ENCODE measurements around the gene CFAP61.

CFAP61 gene

DNA sequence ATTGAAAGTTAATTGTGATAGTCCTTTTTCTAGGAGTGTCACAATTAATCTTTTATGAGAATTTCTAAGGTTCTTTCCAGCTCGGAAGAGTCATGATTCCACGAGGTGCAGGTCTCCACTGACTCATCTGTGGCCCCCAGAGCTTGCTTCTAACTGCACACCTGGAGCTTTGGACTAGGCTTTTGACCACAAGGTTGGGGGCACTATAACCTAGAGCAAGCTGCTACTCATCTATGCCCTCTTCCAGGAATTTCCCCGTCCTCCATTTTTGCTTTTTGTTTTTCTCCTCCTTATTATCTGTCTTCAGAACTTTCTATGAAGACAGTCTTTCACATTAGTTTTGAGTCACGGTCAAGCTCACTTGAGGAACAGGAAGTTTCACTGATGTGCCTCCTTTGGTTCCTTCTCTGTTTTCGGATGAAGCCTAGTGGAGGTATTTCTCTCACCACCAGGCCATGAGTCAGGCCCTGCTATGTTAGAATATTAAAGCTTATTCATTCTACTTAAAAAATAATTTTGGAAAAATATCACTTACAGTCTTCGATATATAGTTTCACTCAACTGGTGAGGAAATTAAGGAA lies 196.4 kb downstream of the CFAP61 start:
- Histone ChIP-seq H3K36me3 (ENCODE audit: control insufficient read depth in 2 of 2, insufficient read depth in 1 of 2, low read length in 2 of 2) (no peaks in the 10 kb centered on the region), H3K4me1 (ENCODE audit: control insufficient read depth, insufficient read depth, low read length) (no peaks in the 10 kb centered on the region), H3K4me3 (ENCODE audit: low read depth, low read length) (no peak overlapping the region), H3K27ac (ENCODE audit: extremely low read depth, low read depth, low read length) (no peak overlapping the region), H3K9me3 (ENCODE audit: control insufficient read depth, insufficient read depth, low read depth, low read length) (no peaks in the 10 kb centered on the region)
- TF ChIP-seq ZNF404 (tag by site-specific recombination; IDR thresholded peaks at IDR 0.05) (no peak), ZNF426 (tag by site-specific recombination; IDR thresholded peaks at IDR 0.05) (no peak), KLF10 (tag by site-specific recombination; IDR thresholded peaks at IDR 0.05) (no peak), ZNF785 (tag by site-specific recombination; IDR thresholded peaks at IDR 0.05) (no peak), ZNF140 (tag by site-specific recombination; IDR thresholded peaks at IDR 0.05) (no peak), OVOL3 (tag by site-specific recombination; IDR thresholded peaks at IDR 0.05) (no peak), ZNF19 (tag by site-specific recombination; IDR thresholded peaks at IDR 0.05; ENCODE audit: low read depth) (no peak), HOXA7 (CRISPR knock-in tag; IDR thresholded peaks at IDR 0.05; ENCODE audit: borderline replicate concordance) (no peak), ZNF214 (tag by site-specific recombination; IDR thresholded peaks at IDR 0.05; ENCODE audit: borderline replicate concordance) (no peak), ZNF112 (tag by site-specific recombination; IDR thresholded peaks at IDR 0.05) (no peak), ZNF626 (tag by site-specific recombination; IDR thresholded peaks at IDR 0.05) (no peak), GLI4 (tag by site-specific recombination; IDR thresholded peaks at IDR 0.05) (no peak), ZNF341 (tag by site-specific recombination; IDR thresholded peaks at IDR 0.05; ENCODE audit: low read depth) (no peak), ZNF132 (tag by site-specific recombination; IDR thresholded peaks at IDR 0.05; ENCODE audit: borderline replicate concordance) (no peak), KLF1 (tag by site-specific recombination; IDR thresholded peaks at IDR 0.05) (no peak), RBAK (tag by site-specific recombination; IDR thresholded peaks at IDR 0.05) (no peak), ZFP3 (tag by site-specific recombination; IDR thresholded peaks at IDR 0.05; ENCODE audit: low read depth) (no peak)
- TF ChIP-seq, protein P1, sequence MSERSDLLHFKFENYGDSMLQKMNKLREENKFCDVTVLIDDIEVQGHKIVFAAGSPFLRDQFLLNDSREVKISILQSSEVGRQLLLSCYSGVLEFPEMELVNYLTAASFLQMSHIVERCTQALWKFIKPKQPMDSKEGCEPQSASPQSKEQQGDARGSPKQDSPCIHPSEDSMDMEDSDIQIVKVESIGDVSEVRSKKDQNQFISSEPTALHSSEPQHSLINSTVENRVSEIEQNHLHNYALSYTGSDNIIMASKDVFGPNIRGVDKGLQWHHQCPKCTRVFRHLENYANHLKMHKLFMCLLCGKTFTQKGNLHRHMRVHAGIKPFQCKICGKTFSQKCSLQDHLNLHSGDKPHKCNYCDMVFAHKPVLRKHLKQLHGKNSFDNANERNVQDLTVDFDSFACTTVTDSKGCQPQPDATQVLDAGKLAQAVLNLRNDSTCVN (tag by site-specific recombination; optimal IDR thresholded peaks at IDR 0.05), result no peak
- TF ChIP-seq, protein P2, sequence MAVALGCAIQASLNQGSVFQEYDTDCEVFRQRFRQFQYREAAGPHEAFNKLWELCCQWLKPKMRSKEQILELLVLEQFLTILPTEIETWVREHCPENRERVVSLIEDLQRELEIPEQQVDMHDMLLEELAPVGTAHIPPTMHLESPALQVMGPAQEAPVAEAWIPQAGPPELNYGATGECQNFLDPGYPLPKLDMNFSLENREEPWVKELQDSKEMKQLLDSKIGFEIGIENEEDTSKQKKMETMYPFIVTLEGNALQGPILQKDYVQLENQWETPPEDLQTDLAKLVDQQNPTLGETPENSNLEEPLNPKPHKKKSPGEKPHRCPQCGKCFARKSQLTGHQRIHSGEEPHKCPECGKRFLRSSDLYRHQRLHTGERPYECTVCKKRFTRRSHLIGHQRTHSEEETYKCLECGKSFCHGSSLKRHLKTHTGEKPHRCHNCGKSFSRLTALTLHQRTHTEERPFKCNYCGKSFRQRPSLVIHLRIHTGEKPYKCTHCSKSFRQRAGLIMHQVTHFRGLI (tag by site-specific recombination; IDR thresholded peaks at IDR 0.05), result no peak
- TF ChIP-seq, protein P3, sequence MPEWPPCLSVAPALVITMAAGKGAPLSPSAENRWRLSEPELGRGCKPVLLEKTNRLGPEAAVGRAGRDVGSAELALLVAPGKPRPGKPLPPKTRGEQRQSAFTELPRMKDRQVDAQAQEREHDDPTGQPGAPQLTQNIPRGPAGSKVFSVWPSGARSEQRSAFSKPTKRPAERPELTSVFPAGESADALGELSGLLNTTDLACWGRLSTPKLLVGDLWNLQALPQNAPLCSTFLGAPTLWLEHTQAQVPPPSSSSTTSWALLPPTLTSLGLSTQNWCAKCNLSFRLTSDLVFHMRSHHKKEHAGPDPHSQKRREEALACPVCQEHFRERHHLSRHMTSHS (tag by site-specific recombination; IDR thresholded peaks at IDR 0.05), result no peak
- CTCF ChIA-PET, result no interaction called here
- POLR2A ChIA-PET, result no interaction called here

DNA sequence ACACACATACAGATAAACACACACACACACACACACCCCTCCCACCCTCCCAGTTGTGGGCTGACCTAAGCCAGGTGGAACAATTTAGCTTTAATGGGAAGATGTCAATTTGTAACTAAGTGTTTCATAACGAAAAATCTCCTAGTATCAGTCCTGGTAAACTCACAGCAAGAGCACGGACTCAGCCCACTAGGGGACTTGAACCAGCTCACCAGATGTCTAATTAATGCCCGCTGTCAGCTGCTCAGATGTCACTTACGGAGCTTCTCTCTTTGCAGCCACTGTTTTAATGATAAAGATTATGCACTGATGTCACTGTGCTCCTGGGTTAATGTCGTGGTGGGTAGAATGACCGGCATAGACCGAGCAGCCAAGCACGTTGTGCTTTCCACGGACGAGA lies 199.0 kb downstream of the CFAP61 start:
- ChIA-PET POLR2A (no interaction called here), CTCF (interaction anchor here (3.3 kb wide), 1 partner anchor 14 kb away, joined by 15 read pairs; no protein-coding TSS in a partner anchor)
- no peak for TF ChIP-seq ZBTB17 (tag by site-specific recombination; IDR thresholded peaks at IDR 0.05)
- TF ChIP-seq ZNF521 (tag by site-specific recombination; IDR thresholded peaks at IDR 0.05), result no peak
- TF ChIP-seq ZNF132 (tag by site-specific recombination; IDR thresholded peaks at IDR 0.05; ENCODE audit: borderline replicate concordance), result no peak
- TF ChIP-seq KLF16 (tag by site-specific recombination; IDR thresholded peaks at IDR 0.05), result no peak
- no peak for TF ChIP-seq ZNF391 (tag by site-specific recombination; IDR thresholded peaks at IDR 0.05; ENCODE audit: borderline replicate concordance, low read depth)
- no peak for TF ChIP-seq SP3 (tag by site-specific recombination; IDR thresholded peaks at IDR 0.05)
- Histone ChIP-seq H3K9me3 (ENCODE audit: control insufficient read depth, insufficient read depth, low read depth, low read length) (no peaks in the 10 kb centered on the region), H3K27ac (ENCODE audit: extremely low read depth, low read depth, low read length) (no peak overlapping the region), H3K36me3 (ENCODE audit: control insufficient read depth in 2 of 2, insufficient read depth in 1 of 2, low read length in 2 of 2) (no peaks in the 10 kb centered on the region), H3K4me1 (ENCODE audit: control insufficient read depth, insufficient read depth, low read length) (no peaks in the 10 kb centered on the region), H3K4me3 (ENCODE audit: low read depth, low read length) (no peak overlapping the region)
